ENCODE data around the gene NKAIN4.

NKAIN4 gene

DNA sequence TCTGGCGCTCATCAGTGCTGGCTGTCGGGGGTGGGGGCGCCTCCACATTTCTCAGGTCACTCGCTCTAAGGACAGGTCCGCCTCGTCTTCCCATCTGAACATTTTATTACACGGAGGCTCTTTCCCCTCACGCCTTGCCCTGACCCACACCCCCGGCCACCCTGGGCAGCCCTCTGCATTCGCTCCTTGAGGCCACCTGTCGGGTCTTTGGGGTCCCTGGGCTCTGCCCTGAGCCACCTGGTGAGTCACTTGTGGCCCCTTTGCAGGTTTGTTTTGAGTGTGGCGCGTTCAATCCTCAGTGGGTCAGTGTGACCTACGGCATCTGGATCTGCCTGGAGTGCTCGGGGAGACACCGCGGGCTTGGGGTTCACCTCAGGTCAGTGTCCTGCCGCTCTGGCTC is 21.6 kb upstream of the NKAIN4 start:
- H3K4me3 ChIP-seq (replicated peaks in 1 of 2; ENCODE audit: low read depth in 2 of 2, low read length in 2 of 2), result no peak overlapping the region
- no peak for DNase-seq (ENCODE audit: low read depth in 2 of 2)
- TF ChIP-seq, protein P1, sequence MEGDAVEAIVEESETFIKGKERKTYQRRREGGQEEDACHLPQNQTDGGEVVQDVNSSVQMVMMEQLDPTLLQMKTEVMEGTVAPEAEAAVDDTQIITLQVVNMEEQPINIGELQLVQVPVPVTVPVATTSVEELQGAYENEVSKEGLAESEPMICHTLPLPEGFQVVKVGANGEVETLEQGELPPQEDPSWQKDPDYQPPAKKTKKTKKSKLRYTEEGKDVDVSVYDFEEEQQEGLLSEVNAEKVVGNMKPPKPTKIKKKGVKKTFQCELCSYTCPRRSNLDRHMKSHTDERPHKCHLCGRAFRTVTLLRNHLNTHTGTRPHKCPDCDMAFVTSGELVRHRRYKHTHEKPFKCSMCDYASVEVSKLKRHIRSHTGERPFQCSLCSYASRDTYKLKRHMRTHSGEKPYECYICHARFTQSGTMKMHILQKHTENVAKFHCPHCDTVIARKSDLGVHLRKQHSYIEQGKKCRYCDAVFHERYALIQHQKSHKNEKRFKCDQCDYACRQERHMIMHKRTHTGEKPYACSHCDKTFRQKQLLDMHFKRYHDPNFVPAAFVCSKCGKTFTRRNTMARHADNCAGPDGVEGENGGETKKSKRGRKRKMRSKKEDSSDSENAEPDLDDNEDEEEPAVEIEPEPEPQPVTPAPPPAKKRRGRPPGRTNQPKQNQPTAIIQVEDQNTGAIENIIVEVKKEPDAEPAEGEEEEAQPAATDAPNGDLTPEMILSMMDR (IDR thresholded peaks at IDR 0.05; ENCODE audit: low read depth, low read length), result no peak

DNA sequence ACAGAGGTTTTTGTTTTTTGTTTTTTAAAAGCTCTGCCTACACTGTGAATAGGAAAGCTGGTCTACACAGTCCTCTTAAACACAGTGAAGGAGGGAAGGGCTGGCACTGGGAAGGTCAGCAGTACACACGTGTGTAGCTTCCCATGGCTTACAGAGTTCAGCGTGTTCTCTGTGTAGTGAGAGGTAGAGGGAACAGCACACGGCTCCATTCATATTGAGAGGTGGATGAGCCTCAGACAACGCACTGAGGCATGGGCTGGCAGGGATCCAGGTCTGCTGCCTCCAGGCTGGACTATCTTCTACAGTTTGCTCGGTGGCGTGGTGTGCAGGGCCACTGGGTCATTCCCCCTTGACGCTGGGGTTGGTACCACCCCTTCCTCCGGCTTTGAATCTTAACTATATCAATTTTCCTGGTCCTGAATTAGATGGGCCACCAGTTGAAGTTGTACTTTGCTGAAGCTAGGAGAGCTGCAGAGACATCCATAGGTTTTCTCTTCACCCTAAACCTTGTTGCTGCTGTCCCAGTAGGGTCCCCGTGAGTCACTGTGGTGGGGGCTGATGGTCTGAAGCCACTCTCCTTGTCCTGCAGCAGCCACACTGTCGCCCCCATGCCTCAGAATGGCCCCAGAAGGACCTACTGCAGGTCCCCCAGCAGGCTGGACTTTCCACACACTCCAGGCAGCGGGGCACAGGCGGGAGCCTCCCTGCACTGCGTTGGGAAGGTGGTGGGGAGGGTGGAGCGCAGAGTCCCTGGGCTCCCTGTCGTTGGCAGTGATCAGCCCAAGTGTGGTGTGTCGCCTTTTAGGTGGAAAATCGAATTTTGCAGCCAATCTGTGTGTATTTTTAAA is 20.3 kb upstream of the NKAIN4 start:
- H3K4me3 ChIP-seq (replicated peaks in 1 of 2; ENCODE audit: low read depth in 2 of 2, low read length in 2 of 2), result peak overlapping the region in 1 of 2 donors; percentile 21
- TF ChIP-seq, protein P1 (IDR thresholded peaks at IDR 0.05; ENCODE audit: low read depth, low read length), result no peak
- DNase-seq (ENCODE audit: low read depth in 2 of 2), result peak in 1 of 2 donors; percentile 28

DNA sequence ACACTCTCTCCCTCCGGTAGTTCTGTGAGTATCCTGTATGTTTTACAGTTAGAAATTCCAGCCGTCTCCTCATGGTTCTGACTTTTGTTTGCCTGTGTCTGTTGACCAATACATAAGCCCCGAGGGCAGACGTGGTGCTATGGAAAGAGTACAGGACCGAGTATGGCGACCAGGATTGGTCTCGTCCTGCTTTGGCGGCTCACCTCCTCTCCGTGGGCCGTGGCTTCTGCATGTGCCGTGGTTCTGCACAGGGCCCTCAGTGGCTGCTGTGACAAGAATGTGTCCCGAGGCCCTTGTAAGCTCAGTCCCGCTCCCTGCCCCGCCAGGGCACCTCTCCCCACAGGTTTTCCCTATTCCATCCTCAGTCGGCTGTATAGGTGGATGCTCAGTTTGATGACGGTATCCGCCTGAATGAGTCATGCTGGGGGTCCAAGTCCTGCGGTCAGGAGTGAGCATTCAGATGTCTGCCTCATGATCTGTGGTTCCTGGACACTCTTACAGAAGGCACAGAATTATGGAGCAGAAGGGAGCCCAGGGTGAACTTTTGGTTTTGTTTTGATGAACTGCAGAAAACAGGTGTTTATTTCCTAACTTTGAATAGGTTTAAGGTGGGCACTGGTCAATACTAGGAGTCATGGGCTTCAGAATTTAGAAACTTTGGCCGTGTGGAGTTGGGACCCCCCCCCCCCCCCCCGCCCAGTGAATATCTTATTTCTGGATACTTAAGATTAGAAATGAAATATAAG is 19.5 kb upstream of the NKAIN4 start:
- DNase-seq (ENCODE audit: low read depth in 2 of 2), result peak; percentile 48 to 79
- peak overlapping the region; percentile 74 to 82 for H3K4me3 ChIP-seq (replicated peaks in 1 of 2; ENCODE audit: low read depth in 2 of 2, low read length in 2 of 2)
- TF ChIP-seq, protein P1 (IDR thresholded peaks at IDR 0.05; ENCODE audit: low read depth, low read length), result no peak

DNA sequence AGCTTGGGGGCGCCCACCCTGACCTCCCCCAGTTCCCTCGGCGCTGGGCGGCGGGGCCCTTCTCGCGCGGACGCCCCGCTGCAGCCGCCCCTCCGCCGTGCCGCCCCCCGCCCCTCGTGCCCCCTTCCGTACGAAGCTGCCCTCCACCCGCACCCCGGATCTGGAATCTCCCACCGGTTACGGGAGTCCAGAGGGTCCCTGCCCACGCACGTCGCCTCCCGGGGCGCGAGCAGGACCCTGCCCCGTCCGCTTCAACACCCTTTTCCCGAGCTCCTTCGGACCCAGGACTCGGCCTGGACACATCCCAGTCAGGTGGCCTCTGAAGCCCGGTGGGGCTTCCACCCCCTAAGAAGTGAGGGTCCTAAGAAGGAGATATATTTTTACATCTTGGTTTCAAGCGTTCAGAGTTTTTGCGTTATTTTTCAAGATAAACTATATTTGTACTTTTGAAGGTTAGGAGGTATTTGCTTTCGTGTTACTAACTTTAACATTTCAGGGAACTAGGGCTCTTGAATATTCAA is 18.9 kb upstream of the NKAIN4 start:
- TF ChIP-seq, protein P1 (IDR thresholded peaks at IDR 0.05; ENCODE audit: low read depth, low read length), result no peak

DNA sequence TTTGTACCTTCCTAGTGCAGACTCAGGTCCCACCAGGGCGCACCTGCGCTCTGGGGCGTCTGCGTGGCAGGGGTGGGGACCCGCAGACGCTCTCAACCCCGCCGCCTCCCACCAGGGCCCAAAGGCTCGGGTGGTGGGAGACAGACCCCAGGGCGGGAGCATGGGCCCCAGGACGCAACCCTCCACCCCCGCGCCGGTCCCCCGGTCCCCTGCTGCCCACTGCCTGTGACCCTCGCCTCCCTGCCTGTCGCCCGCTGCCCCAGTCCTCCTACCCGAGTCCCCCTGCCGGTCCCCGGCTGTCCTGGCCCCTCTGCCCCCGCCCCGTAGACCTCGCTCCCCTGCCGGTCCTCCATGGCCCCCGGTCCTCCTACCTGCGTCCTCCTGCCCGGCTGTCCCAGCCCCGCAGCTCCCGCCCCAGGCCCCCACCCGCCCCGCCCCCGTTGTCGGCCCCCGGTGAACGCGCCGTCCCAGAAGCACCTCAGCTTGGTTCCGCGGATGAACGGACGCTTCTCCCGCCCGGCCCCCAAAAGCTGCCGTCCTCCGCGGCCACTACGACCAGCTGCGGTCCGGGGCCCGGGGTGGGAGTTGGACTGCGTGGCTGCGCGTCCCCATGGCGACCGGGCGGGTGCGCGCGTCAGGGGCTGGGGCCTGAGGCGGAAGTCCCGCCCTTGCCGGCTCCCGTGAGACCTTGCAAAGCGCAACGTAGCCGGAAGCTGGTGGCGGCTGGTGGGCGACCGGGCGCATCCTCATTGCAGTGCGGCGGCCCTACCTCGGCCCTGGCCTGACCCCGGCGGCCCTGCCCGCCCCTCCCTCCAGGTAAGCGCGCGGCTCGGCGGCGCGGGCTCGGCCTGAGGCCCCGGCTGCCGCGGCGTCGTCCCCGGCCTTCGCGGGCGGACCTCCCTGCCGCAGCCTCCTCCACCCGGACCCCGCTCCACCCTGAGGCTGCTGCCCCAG is 18.1 kb upstream of the NKAIN4 start, which contains the start of gene ARFGAP1:
Gene ARFGAP1 (plus strand): TSS at position 709 of the 954 bp plus-strand sequence. CDS start 2,768 bp downstream, outside the sequence.
- TF ChIP-seq, protein P1 (IDR thresholded peaks at IDR 0.05; ENCODE audit: low read depth, low read length), result no peak
- DNase-seq (ENCODE audit: low read depth in 2 of 2), result peak; percentile 86 to 90
- H3K4me3 ChIP-seq (replicated peaks in 1 of 2; ENCODE audit: low read depth in 2 of 2, low read length in 2 of 2), result peak within 1 kb of the TSS; percentile 74 to 82

More for the DNA sequence above, 18.9 kb upstream of the NKAIN4 start:
- peak overlapping the region; percentile 74 to 82 for H3K4me3 ChIP-seq (replicated peaks in 1 of 2; ENCODE audit: low read depth in 2 of 2, low read length in 2 of 2)
- no peak for DNase-seq (ENCODE audit: low read depth in 2 of 2)

Measured in cardiac fibroblast (primary cell).